GM10847 (cell line): Measurements from ENCODE around the gene CD164L2.

Experiments used
- POLR2A ChIP-seq: IDR thresholded peaks from 2 replicates; pipeline ENCODE4 v1.6.1; 2011; ENCODE audit not compliant: insufficient read length; ENCODE audit errors: extremely low read depth

The CD164L2 gene

DNA sequence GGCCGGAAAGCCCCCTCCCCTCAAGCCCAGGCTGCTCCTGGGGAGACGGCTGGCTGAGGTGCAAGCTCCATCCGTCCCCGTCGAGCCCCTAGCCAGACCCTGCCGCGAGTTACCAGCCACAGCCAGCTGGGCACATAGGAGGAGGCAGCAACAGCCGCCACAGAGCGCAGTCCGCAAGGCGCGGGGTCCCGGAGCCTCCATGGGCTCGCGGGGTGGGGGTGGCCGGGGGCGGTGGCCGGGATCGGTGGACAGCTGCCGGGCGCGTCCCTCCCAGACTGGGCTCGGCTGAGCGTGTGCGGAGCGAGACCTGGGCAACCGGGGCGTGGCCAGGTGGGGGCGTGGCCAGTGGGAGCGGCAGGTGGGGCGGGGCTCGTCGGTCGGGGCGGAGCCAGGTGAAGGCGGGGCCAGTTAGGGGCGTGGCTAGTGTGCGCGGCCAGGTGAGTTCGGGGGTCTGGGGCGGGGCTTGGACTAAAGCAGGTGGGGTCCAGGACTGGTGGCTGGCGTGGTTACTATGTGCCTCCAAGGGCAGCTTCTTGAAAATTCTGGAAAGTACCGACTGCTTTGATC is at the start of gene CD164L2:
TSS of gene CD164L2 (minus strand) at position 295 of the 567 bp plus-strand sequence. CDS start at position 201, 94 bp downstream.
- no peak for TF ChIP-seq POLR2A

DNA sequence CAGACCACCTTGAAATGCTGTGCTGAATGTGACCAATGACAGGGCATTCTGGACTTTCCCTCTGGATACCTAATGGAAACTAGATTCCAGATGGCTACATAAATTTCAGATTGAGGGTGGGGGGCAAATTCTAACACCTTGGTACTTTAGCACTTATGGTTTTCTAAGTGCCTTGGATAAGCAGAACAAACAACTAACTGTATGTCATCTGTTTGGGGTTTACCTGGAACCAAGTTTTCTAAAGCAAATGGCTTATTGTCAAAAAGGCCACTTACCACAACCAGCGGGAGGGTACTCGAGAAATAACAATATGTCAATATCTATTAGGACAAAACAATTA is 48.4 kb upstream of the CD164L2 start:
- no peak for TF ChIP-seq POLR2A

DNA sequence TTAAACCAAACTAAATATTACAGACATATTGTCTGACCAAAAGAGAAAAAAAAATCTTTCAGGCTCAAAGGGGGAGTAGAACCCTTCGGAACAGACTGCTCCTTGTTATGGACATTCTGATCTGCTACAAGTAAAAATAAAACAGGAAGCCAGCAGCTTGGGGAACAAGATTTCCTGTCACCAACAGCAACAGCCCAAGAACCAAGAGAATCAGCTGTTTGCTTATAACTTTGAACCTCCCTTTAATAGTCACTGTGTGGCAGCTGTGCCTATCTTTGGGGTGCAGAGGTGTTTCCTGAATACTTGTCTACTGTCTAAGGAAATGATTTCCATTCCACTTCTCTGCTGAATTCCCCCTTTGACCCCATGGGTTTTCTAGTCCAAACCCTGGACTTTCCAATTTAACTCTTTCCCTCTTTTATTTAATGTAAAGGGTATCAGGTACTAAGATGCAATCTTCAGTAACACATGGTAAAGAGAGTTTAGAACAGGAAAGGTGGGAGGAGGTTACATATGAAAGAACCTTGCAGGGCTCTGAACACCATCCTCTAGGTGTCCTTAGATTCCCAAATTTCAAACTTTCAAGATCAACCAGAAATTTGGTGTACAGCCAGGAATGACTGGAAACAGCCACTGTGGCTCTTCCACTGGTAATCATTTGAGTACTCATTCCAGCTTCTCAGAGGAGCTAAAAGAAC is 47.9 kb upstream of the CD164L2 start:
- no peak for TF ChIP-seq POLR2A

DNA sequence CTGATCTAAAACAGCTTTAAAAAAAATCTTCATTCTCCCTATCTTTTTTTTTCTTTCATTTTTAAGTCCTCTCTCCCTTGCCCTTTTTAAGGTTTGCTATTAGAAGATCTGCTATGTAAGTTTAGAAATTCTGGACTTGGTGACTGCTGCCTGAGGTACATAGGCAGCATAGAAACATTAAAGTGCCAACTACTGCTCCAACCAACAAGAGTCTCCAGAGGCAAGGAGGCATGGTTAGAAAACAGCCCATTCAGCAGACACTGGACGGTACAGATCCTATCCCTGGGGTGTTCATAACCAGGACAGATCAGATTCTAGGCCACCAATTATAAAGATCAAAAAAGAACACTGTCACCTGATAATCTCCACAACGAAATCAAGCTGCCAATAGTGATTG is 45.9 kb upstream of the CD164L2 start:
- no peak for TF ChIP-seq POLR2A

DNA sequence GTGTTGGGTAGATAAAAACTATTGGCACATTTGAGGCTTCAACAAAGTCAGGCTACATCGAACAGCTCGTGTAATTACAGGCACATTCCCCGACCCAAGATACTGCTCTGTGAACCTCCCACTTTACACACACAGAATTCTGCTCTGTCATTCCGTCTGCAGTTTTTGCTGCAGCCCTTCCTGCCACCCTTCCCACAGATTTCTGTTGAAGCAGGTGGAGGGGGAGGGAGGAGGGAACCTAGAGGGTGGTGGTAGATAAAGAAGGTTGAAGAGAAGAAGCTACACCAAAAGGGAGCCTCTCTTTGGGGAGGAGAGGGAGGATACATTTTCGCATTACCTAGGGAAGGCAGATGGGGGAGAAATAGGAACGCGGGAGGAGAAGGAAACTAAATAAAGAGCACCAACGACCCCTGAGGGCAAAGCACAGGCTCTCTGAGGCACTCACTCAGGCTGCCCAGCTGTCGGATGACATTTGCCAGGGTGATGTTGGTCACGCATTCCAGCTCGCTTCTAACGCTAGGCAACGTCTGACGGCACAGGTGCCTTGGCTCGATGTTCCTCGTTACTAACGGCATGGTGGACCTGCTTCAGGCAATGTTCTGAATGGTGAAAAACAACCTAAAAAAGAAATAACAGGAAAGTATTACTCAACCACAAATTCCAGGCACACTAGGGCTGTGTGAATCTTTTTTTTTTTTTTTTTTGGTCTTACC is 45.3 kb upstream of the CD164L2 start:
- no peak for TF ChIP-seq POLR2A

DNA sequence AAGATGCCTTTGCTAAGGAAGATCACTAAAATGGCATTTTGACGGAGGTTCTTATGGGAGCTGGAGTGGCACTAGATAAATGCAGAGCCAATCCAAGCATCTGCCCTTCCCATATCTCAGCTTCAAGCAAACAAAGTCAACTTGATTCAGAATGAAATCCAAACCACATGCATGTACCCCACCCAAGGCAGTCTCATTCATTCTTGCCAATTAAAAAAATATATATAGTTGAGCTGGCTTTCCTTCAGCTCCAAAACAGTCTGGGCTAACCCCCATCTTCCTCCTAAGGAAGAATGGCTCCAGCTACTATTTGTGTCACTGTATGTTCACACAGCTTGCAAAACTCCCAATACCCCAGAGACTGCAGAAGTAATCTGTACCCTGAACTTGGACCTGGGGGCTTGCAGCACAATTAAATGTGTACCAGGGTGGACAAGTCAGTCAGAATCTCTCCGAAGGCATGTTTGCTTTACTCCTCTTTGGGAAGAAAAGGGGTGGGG is 44.7 kb upstream of the CD164L2 start:
- TF ChIP-seq POLR2A: no peak

DNA sequence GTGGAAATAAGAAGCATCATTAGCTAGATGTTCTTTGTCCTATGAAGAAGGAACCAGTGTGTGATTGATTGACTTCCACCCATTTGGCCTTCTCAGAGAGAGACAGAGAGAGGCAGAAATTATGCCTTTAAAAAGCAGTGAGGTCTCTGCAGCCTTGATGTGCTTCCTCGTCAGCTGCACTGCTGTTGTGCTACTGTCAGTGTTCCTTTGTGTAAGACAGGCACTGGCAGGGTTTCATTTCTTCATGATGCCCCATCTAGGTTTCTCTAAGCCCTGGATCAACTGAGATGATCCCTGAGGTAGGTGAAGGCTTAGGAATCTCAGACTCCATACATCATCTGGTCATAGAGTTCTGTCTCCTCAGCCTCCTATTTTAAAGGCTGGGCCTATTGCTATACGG is 44.2 kb upstream of the CD164L2 start:
- TF ChIP-seq POLR2A: no peak

DNA sequence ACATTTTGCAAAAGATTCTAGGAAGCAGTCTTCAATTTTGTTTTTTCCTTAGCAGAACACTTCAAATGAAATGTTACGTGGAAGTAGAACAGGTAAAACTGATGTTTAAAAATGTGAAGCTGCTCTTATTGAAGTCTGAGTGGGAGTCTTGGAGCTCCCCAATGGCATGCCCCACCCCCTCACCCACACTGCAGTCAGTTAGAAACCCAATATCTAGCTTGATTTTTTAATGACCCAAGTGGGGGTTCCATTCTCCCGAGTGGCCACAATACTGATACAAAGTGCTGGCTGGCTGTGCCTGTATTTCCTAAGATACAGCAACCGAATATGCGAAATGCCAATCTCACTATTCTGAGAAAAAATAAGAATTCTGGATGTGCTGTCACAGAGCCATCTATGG is 40.6 kb upstream of the CD164L2 start:
- no peak for TF ChIP-seq POLR2A

DNA sequence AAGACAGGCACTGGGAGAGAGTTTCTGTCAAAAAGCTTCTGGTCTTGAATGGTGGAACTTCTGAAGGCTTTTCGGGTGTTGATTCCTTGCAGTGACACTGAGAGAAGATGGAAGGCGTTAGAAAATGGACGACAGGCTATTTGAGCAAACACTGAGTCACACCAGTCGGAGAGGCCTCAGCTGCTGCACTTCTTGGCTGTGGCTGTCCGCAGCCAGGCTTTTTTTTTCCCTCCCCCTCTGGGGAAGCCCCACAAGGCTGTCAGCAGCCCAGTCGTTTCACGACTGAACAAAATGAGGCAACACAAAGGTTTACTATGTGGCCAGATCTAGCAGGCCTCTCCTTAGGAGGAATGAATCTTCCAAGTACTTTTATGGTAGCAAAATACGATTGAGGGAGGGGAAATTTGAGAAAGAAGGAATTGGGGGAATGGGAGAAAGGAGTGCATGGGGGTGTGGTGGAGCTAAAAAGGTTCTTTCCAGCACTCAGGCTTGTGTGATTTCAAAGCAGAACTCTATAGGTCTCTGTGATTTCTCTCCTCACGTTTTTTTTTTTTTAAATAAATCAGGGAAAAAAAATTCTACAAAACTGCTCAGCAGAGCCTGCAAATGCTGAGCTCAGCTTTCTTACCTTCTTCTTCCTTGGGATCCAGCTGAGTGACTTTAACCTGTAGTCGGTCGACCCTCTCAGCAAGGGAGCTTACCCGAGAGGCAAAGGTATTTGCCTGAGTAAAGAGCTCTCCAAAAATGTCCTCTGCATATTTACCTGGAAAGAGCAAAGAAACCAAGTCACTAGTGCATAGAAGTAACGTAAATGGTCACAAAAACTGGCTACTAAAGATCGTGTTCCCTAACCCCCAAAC is 35.4 kb upstream of the CD164L2 start:
- no peak for TF ChIP-seq POLR2A

DNA sequence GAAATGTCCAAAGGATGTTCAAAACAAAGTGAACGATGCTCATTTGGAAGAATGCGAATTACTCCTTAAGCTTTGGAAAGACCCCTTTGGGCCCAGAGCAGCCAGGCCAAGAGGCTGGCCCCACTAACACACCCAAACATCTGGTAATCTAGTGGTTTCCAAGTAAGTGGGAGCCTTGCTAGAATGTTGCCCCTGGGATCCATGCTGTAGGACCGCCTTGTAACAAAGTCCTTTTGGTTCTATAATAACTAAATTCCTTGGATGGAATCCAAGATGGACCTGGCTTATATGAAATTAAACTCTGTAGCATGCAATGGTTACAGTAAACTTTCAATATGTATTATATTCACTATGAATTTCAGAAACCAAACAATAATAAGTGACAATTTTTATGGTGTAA is 34.6 kb upstream of the CD164L2 start:
- TF ChIP-seq POLR2A: no peak

DNA sequence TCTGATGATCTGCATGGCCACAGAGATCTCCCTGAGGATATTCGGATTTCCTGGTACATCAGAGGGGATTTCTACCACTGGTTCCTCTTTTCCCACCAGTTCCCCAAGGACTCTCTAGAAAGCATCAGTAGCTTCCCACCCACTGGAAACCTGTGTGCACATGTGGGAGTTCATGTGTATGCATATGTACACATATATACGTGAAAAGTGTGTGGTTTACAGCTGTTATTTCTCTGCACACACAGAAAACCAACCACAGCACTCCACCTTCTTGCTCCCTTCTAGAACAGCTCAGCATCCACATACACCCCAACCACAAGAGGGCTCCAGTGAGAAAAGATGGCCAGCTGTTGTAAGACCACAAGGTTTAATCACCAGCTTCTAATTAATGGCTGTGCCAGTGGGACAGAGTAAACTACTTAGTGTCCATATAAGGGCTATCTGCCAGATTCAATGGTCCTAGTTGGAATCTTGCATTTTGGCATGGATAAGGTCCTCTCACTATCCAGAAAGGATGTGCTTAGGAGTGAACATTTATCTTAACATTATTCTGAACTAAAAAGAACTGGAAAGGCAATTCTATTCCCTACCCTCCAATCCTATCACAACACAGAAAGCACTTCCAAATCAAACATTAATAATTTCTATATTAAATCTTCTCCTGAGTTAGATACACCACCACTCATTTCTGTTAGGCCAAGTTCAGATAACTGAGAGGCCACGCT is 33.4 kb upstream of the CD164L2 start:
- TF ChIP-seq POLR2A: no peak

DNA sequence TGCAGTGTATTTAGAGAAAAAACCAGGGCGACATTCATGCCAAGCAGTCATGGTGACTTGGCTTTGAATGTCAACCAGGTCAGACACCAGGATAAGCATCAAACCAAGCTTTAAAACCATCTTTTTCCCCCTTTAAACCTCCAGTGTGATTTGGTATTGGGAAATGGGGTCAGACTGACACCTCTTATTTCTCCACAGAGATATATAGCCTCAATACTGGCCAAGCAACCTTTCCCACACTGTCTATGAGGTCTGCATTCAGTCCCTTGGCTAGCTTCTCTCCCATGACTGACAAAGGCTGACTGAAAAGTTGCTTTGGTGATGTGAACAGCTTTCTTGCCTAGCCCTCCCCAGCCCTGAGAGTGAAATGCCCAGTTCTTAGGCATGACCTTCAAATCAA is 31.0 kb upstream of the CD164L2 start:
- TF ChIP-seq POLR2A: no peak

DNA sequence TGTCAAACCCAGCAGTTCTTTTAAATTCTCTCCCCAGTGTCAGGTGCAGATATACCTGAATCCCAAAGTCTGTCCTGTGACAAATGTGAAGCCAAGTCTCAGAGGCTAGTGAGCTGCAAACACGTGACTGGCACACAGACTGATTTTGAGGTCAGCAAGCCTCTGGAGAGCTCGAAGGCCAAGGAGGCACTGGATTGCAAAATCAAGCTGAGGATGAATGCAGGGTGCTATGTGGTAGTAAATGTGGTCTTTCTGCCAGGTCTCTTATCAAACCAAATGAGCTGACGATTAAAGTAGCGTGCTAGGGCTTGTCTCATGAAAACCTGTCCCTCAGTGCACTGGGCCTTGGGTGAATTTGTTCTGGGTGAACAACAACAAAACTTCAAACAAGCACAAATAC is 29.9 kb upstream of the CD164L2 start:
- TF ChIP-seq POLR2A: no peak

DNA sequence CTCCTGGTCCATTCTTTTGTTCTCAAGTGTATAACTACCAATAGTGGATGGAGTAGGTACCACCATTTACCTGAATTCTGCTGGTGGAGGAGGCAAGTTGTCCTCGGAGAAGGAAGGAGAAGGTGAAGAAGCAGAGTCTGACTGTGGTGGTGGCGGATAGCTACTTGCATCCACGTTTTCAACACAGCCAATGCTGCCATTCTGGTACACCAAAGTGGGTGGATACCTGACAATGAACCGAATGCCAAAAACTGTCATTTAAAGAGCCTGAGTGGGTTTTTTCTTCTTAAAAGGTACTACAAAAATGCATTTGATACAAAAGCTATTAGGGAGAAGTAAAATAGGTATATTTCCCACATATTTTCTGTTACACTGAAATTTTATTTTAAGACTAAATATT is 29.4 kb upstream of the CD164L2 start:
- TF ChIP-seq POLR2A: no peak

DNA sequence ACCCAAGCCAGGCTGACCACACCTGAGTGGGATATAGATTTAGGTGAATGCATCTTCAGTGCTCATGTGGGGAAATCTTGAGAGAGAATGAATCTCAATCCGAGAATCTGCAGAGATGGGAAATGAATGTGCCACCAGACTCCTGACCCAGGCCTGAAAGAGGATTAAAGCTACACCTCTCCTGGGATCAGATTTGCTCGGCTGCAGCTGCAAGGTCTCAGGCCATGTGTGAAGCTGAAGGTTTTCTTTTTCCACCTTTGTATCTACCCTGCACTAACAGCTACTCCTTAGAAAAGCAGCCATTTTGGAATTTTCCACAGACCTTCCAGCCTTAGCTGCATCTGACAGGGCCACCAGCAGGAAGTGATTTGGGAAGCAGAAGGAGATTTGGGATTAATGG is 27.6 kb upstream of the CD164L2 start:
- no peak for TF ChIP-seq POLR2A
